ENCODE results near the gene GIPC2. TPM values are rescaled to one million over a fixed set of nuclear protein-coding genes. Genes with fewer than 3 reads are reported as not detected.

Gene GIPC2
- total and polyA plus RNA-seq, 10 of the 15 experiments (the other 5 are each of a cell fraction or from before 2014, with no cell fraction given): 0.03 to 0.23 (median 0.06) TPM; not detected in 2

GRCh38 chr1:78032996-78033796 lies 12.6 kb upstream of the GIPC2 start:
- Histone ChIP-seq H3K79me2 (ENCODE audit: control insufficient read depth, insufficient read depth, low read length) (no peaks in the 10 kb centered on the region), H3K27me3 (replicated peaks in 1 of 2; ENCODE audit: control insufficient read depth in 2 of 2, insufficient read depth in 2 of 2, low read length in 1 of 2) (no peaks in the 10 kb centered on the region), H3K27ac (ENCODE audit: control insufficient read depth, insufficient read depth) (no peak overlapping the region), H3K36me3 (ENCODE audit: control insufficient read depth in 2 of 2, insufficient read depth in 2 of 2, low read length in 1 of 2) (no peaks in the 10 kb centered on the region), H3K9ac (ENCODE audit: control insufficient read depth, insufficient read depth, low read length) (no peak overlapping the region), H3K9me3 (replicated peaks; ENCODE audit: control insufficient read depth, insufficient read depth, low read length) (no peaks in the 10 kb centered on the region), H3K4me3 (no peak overlapping the region), H3K4me2 (ENCODE audit: control insufficient read depth, insufficient read depth) (no peak overlapping the region), H4K20me1 (ENCODE audit: control insufficient read depth, insufficient read depth) (no peaks in the 10 kb centered on the region), H2AFZ (ENCODE audit: control insufficient read depth, low read depth, low read length) (no peak overlapping the region), H3K4me1 (ENCODE audit: control insufficient read depth, insufficient read depth, low read length) (no peaks in the 10 kb centered on the region)
- ChIA-PET SMC1A (ENCODE audit: uncharacterized antibody, unreplicated experiment) (interaction anchor here (2.0 kb wide), 1 partner anchor 14 kb away, joined by 5 read pairs; no protein-coding TSS in a partner anchor), CTCF (interaction anchor here (0.6 to 0.9 kb wide), 2 partner anchors 56 to 494 kb away, joined by 3 read pairs; no protein-coding TSS in a partner anchor), POLR2A (no interaction called here), RAD21 (ENCODE audit: unreplicated experiment) (no interaction called here)
- TF ChIP-seq KAT2A (conservative IDR thresholded peaks at IDR 0.05; ENCODE audit: control insufficient read depth, low read depth, low read length): no peak
- TF ChIP-seq SP1 (IDR thresholded peaks at IDR 0.05; ENCODE audit: low read depth, low read length): no peak
- no peak for TF ChIP-seq ETV6 (conservative IDR thresholded peaks at IDR 0.05 in 1 of 2, IDR thresholded peaks at IDR 0.05 in 1 of 2; ENCODE audit: borderline replicate concordance in 1 of 2, low read depth in 1 of 2)
- no peak for FAIRE-seq
- BruUV-seq (replicated peaks): no TSS peak
- WGBS (ENCODE audit: insufficient coverage, insufficient replicate concordance, low lambda C conversion rate, missing lambda C conversion rate): 43% methylated on average over 4 of the region's 4 CpGs
- intact Hi-C loops (cut with micrococcal nuclease; ENCODE audit: unreplicated experiment): no loop called here
- no peak for ATAC-seq
- in situ Hi-C loops (cut with MboI): no loop called here
- DNase-seq (ENCODE audit: low read depth, low spot score): no peak

- CTCF ChIA-PET: interaction anchor here (0.9 kb wide), 1 partner anchor 56 kb away, joined by 3 read pairs; no protein-coding TSS in a partner anchor
- BruUV-seq (replicated peaks): no TSS peak
- H3K4me2 ChIP-seq (ENCODE audit: control insufficient read depth, insufficient read depth): no peak overlapping the region
- in situ Hi-C loops (cut with MboI) (no loop called here), intact Hi-C loops (cut with micrococcal nuclease; ENCODE audit: unreplicated experiment) (no loop called here)
- RAD21 ChIA-PET (ENCODE audit: unreplicated experiment): no interaction called here
- no peaks in the 10 kb centered on the region for H3K36me3 ChIP-seq (ENCODE audit: control insufficient read depth in 2 of 2, insufficient read depth in 2 of 2, low read length in 1 of 2)
- 0 out of 3 replicates have a peak, but pooled peaks have one; percentile 16 for ATAC-seq
- 74% methylated on average over 3 of the region's 3 CpGs for WGBS (ENCODE audit: insufficient coverage, insufficient replicate concordance, low lambda C conversion rate, missing lambda C conversion rate)
- no peak for DNase-seq (ENCODE audit: low read depth, low spot score)
- H3K27me3 ChIP-seq (replicated peaks in 1 of 2; ENCODE audit: control insufficient read depth in 2 of 2, insufficient read depth in 2 of 2, low read length in 1 of 2): no peaks in the 10 kb centered on the region
- FAIRE-seq: no peak
- POLR2A ChIA-PET: no interaction called here
- SMC1A ChIA-PET (ENCODE audit: uncharacterized antibody, unreplicated experiment): interaction anchor here (2.0 kb wide), 1 partner anchor 15 kb away, joined by 5 read pairs; no protein-coding TSS in a partner anchor
- H3K9me3 ChIP-seq (replicated peaks; ENCODE audit: control insufficient read depth, insufficient read depth, low read length): no peaks in the 10 kb centered on the region
- H3K27ac ChIP-seq (ENCODE audit: control insufficient read depth, insufficient read depth): no peak overlapping the region
- H3K4me1 ChIP-seq (ENCODE audit: control insufficient read depth, insufficient read depth, low read length): no peaks in the 10 kb centered on the region
- no peaks in the 10 kb centered on the region for H3K79me2 ChIP-seq (ENCODE audit: control insufficient read depth, insufficient read depth, low read length)
- H3K4me3 ChIP-seq: no peak overlapping the region
- H3K9ac ChIP-seq (ENCODE audit: control insufficient read depth, insufficient read depth, low read length): no peak overlapping the region
- no peaks in the 10 kb centered on the region for H4K20me1 ChIP-seq (ENCODE audit: control insufficient read depth, insufficient read depth)
- H2AFZ ChIP-seq (ENCODE audit: control insufficient read depth, low read depth, low read length): no peak overlapping the region
- TF ChIP-seq GATAD2B (conservative IDR thresholded peaks at IDR 0.05; ENCODE audit: low read depth) (no peak), ZBTB4 (CRISPR knock-in tag; IDR thresholded peaks at IDR 0.05) (no peak), CEBPB (IDR thresholded peaks at IDR 0.05; ENCODE audit: borderline replicate concordance in 1 of 2, low read depth in 2 of 2, low read length in 2 of 2) (no peak), POU2F2 (IDR thresholded peaks at IDR 0.05; ENCODE audit: borderline replicate concordance, low read depth, low read length) (no peak), NFXL1 (IDR thresholded peaks at IDR 0.05; ENCODE audit: borderline replicate concordance) (no peak), RAD51 (IDR thresholded peaks at IDR 0.05) (no peak), TBL1XR1 (IDR thresholded peaks at IDR 0.05; ENCODE audit: low read depth, low read length) (no peak), HDGF (IDR thresholded peaks at IDR 0.05) (no peak), EGR1 (IDR thresholded peaks at IDR 0.05; ENCODE audit: borderline replicate concordance in 1 of 2, low read depth in 2 of 2, low read length in 2 of 2) (no peak), ZNF207 (IDR thresholded peaks at IDR 0.05; ENCODE audit: borderline replicate concordance) (no peak)
Observed at GRCh38 chr1:78033797-78034172, 12.0 kb upstream of the GIPC2 start.

Measured in GM12878 (cell line).